ENCODE results near the gene TIMM9. TPM values are rescaled to one million over a fixed set of nuclear protein-coding genes. Genes with fewer than 3 reads are reported as not detected.
A peak's percentile ranks its signal among the peaks of the same experiment; 100 is the strongest.
"Not testable (repeated sequence)": the region's sequence is repeated elsewhere in the genome, so short reads cannot be mapped to it uniquely, and the experiment has no call there.

TIMM9 gene
- total RNA-seq, 1 donor from 2014 or later: 39.6 TPM

DNA sequence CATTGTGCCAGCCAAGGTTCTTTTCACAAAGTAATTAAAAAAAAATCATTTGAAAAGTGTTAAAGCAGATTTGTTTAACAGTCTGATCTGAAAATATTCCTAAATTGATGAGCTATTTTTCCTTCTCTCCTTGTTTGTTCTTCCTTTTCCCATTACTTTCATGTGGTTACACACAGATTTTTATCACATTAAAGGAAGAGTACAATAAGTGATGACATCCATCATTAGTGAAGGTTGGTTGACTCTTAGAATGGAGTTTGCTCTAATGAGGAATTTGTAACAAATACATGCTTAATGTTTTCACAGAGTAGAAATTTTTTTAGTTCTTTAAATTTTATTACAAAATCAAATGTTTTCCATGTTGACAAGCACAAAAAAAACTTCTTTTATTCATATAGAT lies 50.5 kb downstream of the TIMM9 start:
- no peaks in the 10 kb centered on the region for H3K4me1 Mint-ChIP-seq (ENCODE audit: unreplicated experiment)
- peaks cover 13% of the 10 kb centered on the region for H3K9me3 Mint-ChIP-seq (ENCODE audit: unreplicated experiment)
- no peak overlapping the region for H3K4me3 Mint-ChIP-seq (ENCODE audit: unreplicated experiment)
- no peak for DNase-seq (ENCODE audit: extremely low spot score, unreplicated experiment)
- H3K36me3 Mint-ChIP-seq (ENCODE audit: unreplicated experiment): peaks cover 37% of the 10 kb centered on the region
- no peak overlapping the region for H3K27ac Mint-ChIP-seq (ENCODE audit: unreplicated experiment)
- TF ChIP-seq CTCF (IDR thresholded peaks at IDR 0.05): no peak
- H3K27me3 Mint-ChIP-seq (ENCODE audit: unreplicated experiment): no peaks in the 10 kb centered on the region

DNA sequence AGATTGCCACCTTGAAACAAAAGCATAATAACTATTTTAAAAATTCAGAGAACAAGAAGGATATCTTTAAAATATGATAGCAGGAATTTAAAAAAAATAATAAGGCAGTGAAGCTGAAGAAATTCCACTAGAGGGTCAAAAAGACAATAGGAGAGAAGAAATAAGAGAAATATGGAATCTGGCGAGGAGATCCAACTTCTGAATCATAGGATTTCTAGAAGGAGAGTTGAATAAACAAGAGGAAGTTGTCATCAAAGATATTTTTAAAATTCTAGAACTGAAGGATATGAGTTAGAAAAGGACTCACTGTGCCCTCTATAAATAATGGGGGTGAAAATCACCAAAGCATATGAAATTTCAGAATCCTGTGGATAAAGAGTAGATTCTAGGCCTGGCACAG lies 58.4 kb downstream of the TIMM9 start:
- H3K4me3 Mint-ChIP-seq (ENCODE audit: unreplicated experiment): no peak overlapping the region
- H3K36me3 Mint-ChIP-seq (ENCODE audit: unreplicated experiment): peaks cover 63% of the 10 kb centered on the region
- no peak for TF ChIP-seq CTCF (IDR thresholded peaks at IDR 0.05)
- H3K27ac Mint-ChIP-seq (ENCODE audit: unreplicated experiment): no peak overlapping the region
- no peaks in the 10 kb centered on the region for H3K4me1 Mint-ChIP-seq (ENCODE audit: unreplicated experiment)
- H3K9me3 Mint-ChIP-seq (ENCODE audit: unreplicated experiment): no peaks in the 10 kb centered on the region
- DNase-seq (ENCODE audit: extremely low spot score, unreplicated experiment): no peak
- H3K27me3 Mint-ChIP-seq (ENCODE audit: unreplicated experiment): no peaks in the 10 kb centered on the region

- no peak for DNase-seq (ENCODE audit: extremely low spot score, unreplicated experiment)
- Mint-ChIP-seq H3K9me3 (ENCODE audit: unreplicated experiment) (no peaks in the 10 kb centered on the region), H3K27me3 (ENCODE audit: unreplicated experiment) (no peaks in the 10 kb centered on the region), H3K4me3 (ENCODE audit: unreplicated experiment) (no peak overlapping the region), H3K27ac (ENCODE audit: unreplicated experiment) (no peak overlapping the region), H3K36me3 (ENCODE audit: unreplicated experiment) (peaks cover 61% of the 10 kb centered on the region), H3K4me1 (ENCODE audit: unreplicated experiment) (no peaks in the 10 kb centered on the region)
- TF ChIP-seq CTCF (IDR thresholded peaks at IDR 0.05): no peak
Observed at GRCh38 chr14:58367296-58367695, 60.0 kb downstream of the TIMM9 start.

GRCh38 chr14:58364316-58364715 lies 63.0 kb downstream of the TIMM9 start:
- Mint-ChIP-seq H3K4me3 (ENCODE audit: unreplicated experiment) (no peak overlapping the region), H3K36me3 (ENCODE audit: unreplicated experiment) (peaks cover 54% of the 10 kb centered on the region)

GRCh38 chr14:58362798-58363412 lies 64.4 kb downstream of the TIMM9 start:
- Mint-ChIP-seq H3K27me3 (ENCODE audit: unreplicated experiment) (no peaks in the 10 kb centered on the region), H3K36me3 (ENCODE audit: unreplicated experiment) (peaks cover 49% of the 10 kb centered on the region), H3K27ac (ENCODE audit: unreplicated experiment) (no peak overlapping the region), H3K4me3 (ENCODE audit: unreplicated experiment) (no peak overlapping the region), H3K4me1 (ENCODE audit: unreplicated experiment) (no peaks in the 10 kb centered on the region), H3K9me3 (ENCODE audit: unreplicated experiment) (no peaks in the 10 kb centered on the region)
- DNase-seq (ENCODE audit: extremely low spot score, unreplicated experiment): no peak
- TF ChIP-seq CTCF (IDR thresholded peaks at IDR 0.05): peak; percentile 56

More at GRCh38 chr14:58364316-58364715, 63.0 kb downstream of the TIMM9 start:
- TF ChIP-seq CTCF (IDR thresholded peaks at IDR 0.05): no peak
- Mint-ChIP-seq H3K4me1 (ENCODE audit: unreplicated experiment) (no peaks in the 10 kb centered on the region), H3K27ac (ENCODE audit: unreplicated experiment) (no peak overlapping the region), H3K9me3 (ENCODE audit: unreplicated experiment) (no peaks in the 10 kb centered on the region), H3K27me3 (ENCODE audit: unreplicated experiment) (no peaks in the 10 kb centered on the region)
- no peak for DNase-seq (ENCODE audit: extremely low spot score, unreplicated experiment)

GRCh38 chr14:58362272-58362671 lies 65.1 kb downstream of the TIMM9 start:
- not testable (repeated sequence) for H3K27me3 Mint-ChIP-seq (ENCODE audit: unreplicated experiment); H3K27ac Mint-ChIP-seq (ENCODE audit: unreplicated experiment); H3K4me3 Mint-ChIP-seq (ENCODE audit: unreplicated experiment); DNase-seq (ENCODE audit: extremely low spot score, unreplicated experiment); H3K4me1 Mint-ChIP-seq (ENCODE audit: unreplicated experiment); H3K9me3 Mint-ChIP-seq (ENCODE audit: unreplicated experiment)
- peaks cover 45% of the 10 kb centered on the region for H3K36me3 Mint-ChIP-seq (ENCODE audit: unreplicated experiment)
